GM21528 (cell line): Measurements from ENCODE around the gene ZNF488.
"Not testable (repeated sequence)": the region's sequence is repeated elsewhere in the genome, so short reads cannot be mapped to it uniquely, and the experiment has no call there.

ENCODE experiments used
- ATAC-seq: cut with Tn5 transposase; IDR thresholded peaks from one replicate; pipeline ENCODE4 v1.9.1; 2021; ENCODE audit warnings: mild to moderate bottlenecking, moderate library complexity; ENCODE audit not compliant: unreplicated experiment, low FRiP score

Gene ZNF488

DNA sequence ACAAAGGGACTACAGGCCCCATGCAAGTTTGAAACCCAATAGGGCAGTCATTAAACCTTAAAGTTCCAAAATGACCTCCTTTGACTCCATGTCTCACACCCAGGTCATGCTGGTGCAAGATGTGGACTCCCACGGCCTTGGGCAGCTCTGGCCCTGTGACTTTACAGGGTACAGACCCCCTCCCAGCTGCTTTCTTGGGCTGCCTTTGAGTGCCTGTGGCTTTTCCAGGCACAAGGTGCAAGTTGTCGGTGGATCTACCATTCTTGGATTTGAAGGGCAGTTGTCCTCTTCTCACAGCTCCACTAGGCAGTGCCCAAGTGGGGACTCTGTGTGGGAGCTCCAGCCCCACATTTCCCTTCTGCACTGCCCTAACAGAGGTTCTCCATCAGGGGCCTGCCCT, 2.0 kb upstream of the ZNF488 start:
- ATAC-seq: not testable (repeated sequence)

DNA sequence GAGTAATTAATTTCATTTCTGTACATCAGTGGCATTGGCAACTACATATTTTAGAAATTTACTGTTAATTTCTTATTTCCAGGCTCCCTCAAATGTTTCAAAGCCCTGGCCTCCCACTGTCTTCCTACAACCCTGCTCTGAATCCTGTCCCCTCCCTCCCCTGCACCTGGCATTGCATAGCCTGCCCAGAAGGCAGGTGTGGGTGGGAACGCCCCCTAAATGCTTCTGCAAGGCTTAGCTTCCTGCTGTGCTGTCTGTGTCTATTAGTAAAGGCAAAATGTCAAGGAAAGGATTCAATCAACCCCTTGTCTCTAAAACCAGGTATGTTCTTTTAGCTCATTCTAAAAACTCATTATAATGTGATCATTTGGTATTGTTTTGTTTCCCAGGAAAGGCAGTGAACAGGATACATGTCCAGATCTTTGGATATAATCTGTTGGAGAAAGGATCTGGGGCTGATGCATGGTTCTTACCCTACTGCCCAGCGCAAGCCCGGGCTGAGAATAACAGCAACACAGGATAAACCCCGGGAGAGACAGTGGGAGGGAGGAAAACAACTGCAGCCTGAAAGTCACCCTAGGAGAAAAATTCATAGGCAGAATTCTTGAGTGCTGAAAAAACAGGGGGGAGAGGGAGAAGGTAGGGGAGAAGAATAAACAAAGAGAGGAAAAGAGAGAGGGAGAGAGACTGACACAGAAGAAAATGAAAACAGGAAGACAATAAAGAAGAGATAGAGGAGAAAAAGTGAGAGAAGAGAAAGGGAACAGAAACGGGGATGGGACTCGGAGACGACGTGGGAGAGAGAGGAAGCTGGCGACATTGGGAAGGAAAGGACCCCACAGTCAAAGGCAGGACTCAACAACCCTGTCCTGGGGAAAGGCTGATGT, 589 bp downstream of the ZNF488 start:
- no peak for ATAC-seq

DNA sequence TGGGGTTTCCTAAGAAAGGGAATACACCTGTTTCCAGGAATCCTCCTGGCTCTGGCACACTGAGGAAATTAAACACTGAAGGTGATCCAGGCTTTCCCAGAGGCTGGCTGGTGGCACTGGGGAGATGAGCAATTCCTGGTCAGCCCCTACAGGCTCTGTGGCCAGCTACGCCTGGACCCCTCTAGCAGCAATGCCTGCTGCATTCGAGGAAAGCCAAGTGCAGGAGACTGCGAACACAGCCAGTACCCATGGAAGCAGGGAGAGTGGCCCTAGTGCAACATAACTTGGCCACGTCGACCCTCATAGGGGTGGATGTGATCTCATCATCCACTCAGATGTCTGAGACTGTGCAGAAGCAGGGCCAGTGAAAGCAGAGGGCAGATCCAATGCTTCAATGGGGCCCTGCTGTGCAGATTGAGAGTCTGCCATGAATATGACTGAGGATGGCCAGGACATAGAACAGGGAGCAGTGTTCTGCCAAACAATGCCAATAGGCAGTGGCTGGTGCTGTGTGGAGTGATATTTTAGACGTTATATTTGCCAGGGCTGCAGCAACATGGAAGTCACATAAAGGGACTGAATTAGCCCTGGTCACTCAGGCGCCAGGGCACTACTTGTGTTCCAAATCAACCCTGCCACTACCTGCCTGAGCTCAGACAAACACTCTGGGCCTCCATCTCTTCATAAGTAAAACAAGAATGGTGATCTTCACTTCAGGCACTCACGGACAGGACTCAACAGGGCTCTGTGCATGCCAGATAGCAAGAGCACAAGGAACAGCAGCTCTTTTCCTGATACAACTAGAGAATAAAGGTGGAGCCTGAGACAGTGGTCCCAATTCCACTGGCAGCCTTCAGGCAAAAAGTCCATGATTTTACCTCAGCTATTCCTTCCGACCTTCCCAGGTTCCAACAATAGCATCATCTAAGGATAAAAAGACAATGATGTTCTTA, 2.4 kb downstream of the ZNF488 start:
- ATAC-seq: no peak

DNA sequence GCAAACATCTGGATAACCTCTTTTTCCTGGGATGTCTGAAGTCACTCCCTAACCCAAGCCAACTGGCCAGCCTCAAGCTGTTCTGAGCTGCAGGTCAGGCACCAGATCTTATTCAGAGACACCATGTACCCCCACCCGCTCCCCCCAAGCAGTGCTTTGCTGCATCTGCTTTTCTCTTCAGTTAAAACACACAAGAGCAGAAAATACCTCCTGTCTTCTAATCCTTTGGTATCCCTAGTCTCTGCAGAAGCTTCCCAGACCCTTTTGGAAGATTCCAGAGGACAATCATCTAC, 3.0 kb downstream of the ZNF488 start:
- no peak for ATAC-seq

DNA sequence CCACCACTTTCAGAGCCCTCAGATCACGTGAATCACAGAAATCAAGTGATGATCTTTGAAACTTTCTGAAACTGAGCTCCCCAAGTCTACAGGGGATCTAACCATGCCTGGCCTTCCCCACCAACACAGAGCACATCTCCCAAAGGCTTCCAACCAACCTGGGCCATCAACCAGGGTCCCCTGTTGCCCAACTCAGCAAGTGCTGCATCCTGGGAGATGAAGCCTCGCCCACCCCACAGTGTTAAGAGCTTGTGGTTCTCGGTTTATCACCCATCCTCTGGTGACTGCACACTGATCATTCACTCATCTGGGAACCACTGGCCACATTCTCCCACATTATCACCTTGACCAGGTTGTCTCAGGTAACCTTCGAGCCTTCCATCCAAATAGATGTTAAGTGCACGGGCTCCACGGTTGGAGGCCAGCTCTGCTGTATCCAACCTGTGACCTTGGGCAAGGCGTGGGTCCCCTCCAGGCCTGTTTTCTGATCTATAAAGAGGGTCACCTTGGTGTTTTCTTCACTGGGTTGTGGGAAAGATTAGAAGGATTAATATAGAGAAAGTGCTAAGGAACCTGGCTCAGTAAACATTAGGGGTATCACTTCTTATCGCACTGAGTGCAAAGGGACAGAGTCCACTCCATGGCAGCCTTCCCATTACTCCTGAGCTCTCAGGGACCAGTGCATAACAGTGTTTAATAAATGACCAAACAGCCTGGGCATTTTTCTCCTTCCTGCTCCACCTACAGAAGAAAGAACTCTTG, 3.6 kb downstream of the ZNF488 start:
- ATAC-seq: no peak

DNA sequence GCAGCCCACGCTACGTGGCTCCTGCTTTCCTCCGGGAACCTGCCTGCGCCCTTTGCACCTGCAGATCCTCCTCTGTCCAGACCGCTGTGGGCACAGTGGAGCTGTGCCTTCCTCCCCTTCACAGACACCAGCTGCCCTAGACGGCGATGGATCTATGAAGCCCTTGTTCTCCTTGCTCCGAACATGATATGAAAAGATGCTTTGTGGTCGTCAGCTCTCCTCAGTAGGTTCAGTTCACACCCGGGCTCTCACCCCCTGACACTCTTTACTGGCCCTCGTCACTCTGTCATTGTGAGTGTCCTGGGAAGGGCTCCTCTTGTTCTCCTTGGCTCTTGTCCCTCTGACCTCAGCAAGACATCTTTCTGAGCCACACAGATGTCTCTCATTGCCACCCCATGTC, 4.2 kb downstream of the ZNF488 start:
- no peak for ATAC-seq

DNA sequence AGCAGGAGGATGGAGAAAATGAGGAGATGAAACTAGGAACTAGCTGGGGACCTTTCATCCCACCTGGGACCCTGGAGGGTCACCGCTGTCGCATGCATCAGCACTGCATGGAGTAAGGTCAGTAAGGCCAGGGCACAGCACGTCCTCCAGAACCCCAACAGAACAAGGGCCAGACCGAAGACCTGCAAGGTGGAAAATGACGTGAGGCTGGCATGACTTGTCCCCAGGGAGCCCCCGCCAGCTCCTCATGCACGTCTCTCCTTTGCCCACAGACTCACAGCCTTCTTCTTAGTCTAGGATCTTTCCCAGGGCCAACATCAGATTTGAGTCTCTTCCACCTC, 4.7 kb downstream of the ZNF488 start:
- no peak for ATAC-seq

DNA sequence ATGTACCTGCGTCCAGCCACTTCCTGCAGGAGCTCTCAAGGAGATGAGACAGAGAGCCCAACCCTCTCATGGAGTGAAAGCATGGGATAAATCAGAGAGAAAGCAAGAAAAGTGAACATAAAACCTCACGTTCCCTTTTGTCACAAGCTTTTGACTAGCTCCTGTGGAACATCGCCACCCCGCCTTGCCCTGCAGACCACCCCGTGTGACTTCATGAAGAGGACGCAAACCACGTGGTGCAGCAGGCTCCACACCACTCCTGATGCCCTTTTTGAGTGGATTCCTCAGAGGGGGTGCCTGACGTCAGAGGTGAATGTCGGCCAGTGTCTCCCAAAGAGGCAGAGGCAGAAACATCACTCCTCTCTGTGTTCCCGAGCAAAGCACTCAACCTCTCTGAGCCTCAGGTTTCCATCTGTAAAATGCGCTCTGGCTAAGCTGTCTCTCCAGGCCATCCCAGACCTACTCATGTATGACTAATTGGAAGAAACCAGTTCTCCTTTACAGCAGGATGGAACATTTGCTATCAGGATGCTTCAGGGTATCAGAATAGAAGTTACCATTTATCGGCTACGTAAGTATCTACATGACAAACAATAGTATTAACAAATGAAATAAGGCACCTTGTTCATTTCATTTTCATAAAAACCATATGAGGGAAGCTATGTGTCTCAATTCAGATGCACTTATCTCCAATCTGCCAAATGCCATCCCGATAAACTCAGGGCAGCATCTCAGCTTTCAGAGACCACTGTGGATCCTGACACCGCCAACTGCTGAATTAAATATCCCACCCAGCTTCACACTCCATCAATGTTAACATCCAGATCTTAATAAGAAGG, 5.3 kb downstream of the ZNF488 start:
- ATAC-seq: no peak

DNA sequence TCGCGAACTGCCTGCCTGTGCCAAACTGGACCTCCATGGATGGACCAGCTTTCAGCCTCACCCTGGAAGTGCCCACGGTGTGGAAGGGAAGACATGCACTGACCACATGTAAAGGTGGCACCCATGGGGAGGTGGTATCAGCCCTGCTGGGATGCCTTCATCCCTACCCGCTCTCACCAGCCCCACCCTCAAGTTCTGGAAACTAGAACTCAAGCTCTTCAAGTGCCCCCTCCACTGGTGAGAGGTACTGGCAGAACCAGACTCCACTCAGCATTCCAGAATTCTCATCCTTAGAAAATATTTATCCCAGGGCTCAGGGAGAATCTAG, 5.9 kb downstream of the ZNF488 start:
- no peak for ATAC-seq

DNA sequence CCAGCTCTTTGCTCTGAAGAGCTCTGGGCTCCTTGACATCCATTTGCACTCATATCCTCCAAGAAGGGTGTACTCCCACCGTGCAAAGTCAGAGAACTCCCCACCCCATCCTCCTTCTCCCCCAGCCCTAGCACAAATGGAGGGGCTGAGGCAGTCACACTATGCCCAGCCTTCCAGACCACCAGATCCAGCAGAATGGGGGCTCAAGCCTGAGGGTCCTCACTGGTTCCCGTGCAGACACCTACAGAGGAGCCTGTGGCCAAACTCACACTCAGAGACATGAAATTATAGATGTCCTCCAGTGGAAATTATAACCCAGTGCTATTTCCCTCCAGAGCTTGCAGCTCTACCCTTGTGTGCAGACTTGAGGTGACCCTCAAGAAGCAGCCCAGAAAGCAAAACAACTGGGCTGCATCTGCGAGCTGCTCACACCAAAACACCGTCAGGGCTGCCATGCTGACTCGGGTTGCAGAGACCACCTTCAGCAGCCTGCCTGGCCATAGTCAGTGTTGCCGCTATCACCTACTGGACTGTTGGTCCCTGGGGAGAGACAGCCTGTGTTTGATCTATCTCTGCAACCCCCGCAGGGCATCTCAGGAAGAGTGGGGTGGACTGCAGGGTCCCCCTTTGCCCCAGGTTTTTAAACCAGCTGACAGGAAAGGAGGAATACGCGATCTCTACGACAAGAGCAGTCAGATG, 7.4 kb downstream of the ZNF488 start:
- no peak for ATAC-seq

DNA sequence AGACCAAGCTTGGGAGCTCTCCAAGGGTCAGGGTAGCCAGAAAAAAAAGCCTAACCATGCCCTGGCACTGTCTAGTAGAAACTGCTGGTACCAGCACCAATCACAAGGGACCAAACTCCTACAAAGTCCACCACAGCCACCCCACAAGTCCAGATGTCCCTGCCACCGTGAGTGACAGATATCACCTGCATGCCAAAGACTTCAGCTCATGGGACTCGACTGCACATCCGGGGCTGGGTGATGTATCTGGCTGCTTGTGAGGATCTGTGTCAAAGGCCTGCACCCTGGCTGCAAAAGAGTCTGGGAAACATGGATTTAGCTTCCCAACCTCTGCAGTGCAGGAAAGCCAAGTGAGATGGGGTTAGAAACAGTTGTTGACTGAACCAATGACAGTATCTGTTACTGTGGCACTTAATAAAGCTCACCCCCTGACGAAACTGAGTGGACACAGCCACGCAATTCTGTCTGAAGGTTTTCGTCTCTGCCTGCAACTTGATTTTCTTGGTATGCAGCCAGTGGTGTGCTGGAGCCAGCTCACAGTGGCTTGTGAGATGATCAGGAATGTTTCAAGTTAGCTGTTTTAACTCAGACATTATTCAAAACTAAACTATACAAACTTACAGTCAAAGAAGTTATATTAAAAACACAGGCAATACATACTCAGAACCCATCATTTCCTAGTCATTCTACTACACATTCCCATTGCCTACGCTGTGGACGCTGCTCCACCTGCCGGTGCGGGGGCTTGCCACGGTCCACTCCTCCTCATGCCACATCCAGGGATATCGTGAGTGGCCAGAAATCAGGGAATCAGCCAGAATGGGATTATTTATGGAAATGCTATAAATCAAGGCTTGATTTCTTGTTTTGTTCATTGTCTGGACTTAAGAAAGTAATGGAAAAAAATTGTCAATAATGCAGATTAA, 9.2 kb downstream of the ZNF488 start:
- no peak for ATAC-seq

DNA sequence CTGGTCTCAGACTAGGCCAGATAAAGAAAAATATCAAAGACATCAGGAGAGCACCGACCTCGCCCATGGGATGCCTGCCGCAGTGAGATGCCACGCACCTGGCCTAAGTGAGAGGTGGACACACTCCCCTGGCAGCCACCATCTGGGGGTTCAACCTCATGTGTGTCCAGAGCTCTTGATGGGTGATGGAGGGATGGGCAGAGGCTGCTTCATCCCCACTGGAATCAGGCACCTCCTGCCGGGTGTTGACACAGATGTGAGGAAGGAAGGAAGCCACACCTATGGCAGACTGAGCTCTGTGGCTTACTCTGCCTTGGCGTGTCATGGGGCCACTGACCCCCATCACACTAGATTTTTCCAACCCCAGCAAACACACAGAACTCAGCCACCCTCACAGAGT, 11.4 kb downstream of the ZNF488 start:
- no peak for ATAC-seq

DNA sequence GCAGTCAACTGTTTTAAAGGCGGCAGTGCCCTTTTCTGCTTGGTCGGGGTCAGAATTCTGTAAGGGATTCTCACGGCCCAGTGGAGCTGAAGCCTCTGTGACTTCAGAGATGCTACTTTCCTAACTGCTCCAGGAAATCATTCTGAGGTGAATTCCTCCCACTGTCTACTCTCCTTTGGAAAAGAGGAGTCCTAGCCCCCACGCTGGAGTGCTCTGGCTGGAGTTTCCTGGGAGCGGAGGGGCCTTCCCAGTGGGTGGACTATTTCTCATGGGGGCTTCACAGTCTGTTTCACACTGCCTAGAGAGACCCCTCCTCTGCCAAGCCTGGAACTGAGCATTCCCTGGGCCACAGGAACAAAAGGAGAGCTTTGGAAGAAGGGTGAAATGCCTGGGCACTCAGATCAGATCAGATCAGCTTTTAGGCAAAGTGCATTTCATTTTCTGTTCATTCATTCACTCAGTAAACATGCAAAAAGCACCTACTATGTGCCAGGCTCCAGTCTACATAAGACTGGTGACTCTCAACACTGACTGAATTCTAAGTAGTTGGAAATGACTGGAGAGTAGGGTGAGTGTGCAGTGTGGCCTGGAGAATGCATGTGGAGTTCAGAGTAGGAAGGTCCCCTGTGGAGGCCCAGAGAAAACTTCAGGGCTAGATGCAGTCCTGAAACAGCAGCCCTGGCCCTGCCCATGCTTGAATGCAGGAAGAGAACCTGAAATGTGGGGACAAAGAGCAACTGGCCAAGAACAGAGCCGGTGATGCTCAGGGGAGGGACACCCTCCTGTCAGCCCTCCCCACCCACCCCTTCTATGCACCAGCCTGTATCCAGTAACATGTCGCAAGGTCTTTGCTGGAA, 12.2 kb downstream of the ZNF488 start:
- ATAC-seq: no peak

DNA sequence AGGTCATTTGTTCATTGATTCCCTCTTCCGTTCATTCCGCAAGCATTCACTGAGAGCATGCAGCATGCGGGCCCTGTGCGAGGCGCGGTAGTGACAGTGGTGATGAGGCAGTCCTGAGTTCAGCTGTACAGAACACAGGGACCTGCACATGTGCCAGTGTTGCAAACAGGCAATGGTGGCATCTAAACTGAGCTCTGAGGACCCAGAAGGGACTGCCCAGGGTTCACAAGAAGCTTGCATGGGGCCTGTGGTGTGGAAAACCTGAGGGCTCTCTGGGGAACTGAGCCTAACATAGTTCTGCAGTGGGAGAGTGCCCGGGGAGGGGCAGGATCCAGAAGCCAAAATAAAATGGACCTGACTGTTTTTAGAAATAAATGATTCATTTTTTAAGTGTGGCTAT, 13.2 kb downstream of the ZNF488 start:
- ATAC-seq: no peak

DNA sequence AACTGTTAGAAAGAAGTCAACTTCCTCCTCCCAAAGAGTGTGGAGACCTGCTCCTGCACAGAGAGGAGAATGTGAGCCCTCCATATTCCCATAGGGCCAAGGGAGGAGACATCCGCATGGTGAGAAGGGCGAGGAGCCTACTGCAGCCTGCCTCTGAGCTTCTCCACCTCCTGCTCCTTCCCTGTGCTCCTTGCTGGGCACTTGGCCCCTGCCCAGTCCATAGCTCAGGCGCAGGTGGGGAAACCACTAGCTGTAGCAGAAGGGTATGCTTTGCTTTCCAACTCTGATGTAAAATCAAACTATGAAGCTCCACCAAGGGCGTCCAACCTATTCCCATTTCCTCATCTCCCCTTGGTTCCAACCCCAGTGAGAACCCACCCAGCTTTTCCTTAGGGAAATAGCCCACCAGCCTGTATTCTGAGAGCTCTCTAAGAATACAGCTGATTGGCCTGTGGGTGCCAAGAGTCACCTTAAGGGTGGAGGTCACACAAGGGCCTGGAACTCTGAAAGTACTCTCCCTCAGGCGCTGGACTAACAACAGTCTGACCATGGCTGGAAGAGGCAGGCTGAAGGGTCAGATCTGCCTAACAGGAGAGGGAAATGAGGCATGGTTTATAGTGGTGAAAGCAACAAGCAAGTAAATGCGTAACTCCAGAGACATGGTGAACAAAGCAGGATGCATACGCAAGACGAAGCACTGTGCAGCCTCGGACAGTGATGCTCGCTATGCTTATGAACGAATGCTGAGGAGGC, 13.9 kb downstream of the ZNF488 start:
- ATAC-seq: no peak

DNA sequence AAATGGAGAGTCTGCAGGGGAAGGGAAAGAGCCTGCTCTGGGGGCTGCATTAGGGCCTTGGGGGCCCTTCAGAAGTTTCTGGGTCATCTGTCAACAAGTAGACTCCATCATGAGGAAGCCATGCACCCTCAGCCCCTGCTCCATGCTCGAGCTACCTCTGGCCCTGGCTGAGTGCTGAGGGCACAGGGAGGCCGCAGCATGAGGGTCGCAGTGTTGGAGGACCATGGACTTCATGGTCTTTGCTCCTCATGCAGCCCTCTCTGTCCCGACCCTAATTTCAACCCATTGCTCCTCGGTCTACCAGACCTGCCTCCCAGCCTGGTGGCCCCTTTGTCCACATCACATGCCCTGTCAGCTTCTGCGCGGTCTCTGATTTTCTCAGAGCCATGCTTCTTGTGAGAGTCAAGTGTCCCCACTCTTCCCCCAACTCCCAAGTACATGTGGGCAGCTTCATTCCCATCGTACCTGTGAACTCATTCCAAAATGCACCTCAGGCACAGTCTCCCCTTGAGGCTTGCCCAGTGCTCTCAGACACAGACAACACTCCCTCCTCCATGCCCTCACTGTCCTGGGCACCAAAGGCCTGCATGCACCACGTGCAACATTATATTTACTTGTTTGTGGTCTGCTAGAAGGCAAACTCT, 14.7 kb downstream of the ZNF488 start:
- ATAC-seq: no peak
